Measurements from ENCODE around the gene DOCK3.
"Not testable (repeated sequence)": the region's sequence is repeated elsewhere in the genome, so short reads cannot be mapped to it uniquely, and the experiment has no call there.

The DOCK3 gene

DNA sequence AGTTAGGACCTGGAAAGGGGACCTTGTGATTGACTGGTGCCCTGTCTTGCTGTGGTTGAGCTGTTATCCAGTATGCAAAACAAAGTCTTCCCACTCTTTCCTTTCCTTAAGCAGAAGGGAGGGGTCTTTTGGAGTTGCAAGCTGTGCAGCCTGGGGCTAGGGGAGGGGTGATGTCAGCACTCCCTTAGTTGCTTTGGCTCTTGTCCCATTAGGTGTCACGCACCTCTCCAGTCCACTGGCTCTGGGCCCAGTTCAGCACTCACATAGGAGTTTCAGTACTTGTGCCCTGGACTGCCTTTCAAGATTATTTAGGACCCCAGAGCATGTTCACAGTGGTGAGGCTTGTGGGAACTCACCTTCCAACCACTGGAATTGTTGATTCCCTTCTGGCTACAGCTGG, 238.5 kb downstream of the DOCK3 start:
- no peak for DNase-seq

DNA sequence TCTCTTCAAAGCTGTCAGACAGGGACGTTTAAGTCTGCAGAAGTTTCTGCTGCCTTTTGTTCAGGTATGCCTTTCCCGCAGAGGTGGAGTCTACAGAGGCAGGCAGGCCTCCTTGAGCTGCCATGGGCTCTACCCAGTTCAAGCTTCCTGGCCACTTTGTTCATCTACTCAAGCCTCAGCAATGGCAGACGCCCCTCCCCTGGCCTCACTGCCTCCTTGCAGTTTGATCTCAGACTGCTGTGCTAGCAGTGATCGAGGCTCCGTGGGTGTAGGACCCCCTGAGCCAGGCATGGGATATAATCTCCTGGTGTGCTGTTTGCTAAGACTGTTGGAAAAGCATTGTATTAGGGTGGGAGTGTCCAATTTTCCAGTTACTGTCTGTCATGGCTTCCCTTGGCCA, 247.3 kb downstream of the DOCK3 start:
- not testable (repeated sequence) for DNase-seq

DNA sequence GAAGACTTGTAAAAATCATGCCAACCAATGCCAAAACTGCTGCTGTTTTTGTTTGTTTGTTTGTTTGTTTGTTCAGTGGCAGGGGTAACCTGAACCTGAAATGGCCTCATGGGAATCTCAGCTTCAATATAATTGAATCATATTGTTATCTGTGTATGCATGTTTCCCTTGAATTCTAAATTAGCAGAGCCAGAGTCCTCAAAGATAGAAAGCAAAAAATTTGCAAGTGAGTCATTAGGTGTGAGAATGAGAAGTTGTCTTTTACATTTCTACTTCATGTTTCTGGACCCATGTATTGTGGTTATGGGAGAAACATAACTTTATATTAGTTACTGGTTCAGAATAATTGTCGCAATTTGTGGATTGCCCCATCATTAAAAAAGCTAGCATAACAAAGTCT, 249.2 kb downstream of the DOCK3 start:
- no peak for DNase-seq

DNA sequence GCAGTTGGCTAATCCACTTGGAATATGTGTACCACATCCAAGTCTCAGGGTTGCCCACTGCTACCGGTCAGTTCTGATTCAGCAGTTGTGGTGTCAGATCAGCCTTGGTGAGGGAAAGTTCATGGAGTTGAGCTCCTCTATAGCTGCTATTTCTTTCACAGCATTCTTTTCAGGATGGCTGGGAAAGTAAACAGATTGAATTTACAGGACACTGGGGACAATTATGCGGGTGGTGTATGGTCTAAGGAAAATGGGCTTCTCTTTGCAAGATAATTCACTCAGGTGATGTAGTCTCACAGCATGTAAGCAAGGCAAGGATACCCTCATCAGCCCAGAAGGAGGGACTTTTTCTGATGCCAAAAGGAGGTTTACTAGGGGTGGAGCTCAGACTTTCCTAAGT, 249.9 kb downstream of the DOCK3 start:
- no peak for DNase-seq

DNA sequence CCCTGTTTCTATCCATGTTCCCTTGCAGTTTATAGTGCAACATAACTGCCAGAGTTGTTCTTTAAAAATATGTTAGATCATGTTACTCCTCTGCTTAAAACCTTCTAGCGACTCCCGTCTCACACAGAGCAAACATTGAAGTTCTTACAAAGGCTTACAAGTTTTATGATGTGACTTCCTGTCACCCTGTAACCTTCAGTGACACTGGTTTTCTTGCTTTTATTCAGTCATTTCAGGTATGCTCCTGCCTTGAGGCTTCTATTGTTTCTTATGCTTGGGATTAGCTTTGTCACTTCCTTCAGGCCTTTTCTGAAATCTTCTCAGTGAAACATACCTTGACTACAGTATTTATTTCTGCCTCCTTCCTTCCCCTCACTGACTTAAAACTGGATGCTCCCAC, 252.1 kb downstream of the DOCK3 start:
- DNase-seq = no peak

DNA sequence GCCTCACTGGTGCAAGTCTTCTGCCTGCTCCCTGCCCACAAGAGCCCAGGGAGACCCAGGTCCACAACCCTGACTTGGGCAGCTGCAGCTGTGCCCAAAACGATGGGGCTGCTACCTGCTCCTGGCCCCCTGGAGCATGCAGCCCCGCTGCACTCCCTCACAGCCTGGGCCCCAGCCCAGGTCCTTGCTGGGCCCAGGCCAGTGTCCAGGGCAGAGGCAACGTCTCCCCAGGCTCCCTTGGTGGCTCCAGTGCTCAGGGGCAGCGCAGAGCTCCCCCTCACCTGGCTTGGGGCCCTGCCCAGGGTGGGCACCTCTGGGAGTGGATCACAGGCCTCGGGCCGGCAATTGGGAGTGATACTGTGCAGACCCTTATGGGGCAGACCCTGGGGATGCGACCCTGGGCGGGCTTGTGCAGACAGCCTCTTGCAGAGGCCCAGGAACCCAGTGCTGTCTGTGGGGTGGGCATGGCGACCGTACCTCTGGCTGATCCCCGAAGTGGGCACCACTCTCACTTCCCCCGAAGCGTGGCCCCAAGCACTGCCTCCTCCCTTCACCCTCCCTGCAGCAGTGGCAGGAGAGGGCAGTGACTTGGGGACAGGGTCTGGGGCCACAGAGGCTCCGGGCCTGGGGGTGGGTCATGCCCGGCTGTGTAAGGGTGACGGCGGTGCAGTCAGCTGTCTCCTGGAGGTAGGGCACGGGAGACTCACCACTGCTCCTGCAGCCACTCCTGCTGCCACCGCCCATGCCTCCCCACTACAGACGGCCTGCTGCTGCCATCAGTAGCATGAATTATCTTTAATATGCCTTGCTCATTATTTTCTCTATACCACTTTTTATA, 255.9 kb downstream of the DOCK3 start:
- no peak for DNase-seq

DNA sequence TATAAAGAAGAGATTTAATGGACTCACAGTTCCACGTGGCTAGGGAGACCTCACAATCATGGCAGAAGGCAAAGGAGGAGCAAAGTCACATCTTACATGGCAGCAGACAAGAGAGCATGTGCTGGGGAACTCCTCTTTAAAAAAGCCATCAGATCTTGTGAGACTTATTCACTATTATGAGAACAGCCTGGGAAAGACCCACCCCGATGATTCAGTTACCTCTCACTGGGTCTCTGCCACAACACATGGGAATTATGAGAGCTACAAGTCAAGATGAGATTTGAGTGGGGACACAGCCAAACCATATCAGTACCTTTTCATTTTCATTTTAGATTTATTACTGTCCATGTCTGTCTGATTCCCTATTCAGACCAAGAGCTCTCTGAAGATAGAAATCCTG, 258.2 kb downstream of the DOCK3 start:
- DNase-seq = not testable (repeated sequence)

DNA sequence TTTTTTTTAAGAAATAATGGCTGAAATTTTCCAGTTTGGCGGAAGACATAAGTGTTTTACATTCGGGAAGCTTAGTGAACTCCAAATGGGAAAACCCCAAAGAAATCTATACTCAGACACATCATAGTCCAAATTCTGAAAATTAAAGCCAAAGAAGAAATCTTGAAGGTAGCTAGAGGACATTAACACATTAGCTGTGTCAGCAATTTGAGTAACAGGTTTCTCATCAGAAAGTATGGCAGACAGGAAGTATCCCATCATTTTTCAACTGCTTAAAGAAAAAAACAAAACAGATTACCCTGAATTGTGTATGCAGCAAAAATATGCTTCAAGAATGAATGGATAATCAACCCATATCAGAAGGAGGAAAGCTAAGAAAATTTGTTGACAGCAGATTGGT, 261.7 kb downstream of the DOCK3 start:
- DNase-seq = no peak

DNA sequence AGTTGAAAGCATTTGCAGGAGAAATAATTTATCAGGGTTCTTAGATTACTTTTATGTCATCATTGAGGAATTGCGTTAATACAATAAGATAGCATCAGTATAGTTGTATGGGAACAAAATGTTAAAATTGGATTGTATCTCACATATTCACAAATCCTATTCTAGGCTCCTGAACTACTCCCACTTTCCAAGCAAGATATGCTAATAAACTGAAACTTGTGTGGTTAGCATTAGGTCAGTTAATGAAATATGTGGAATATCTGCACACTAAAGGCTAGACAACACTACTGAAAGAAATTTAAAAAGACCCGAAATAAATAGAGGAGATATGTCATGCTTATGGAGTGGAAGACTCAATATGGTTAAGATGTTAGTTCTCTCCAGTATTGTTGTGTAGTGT, 272.7 kb downstream of the DOCK3 start:
- DNase-seq = no peak

DNA sequence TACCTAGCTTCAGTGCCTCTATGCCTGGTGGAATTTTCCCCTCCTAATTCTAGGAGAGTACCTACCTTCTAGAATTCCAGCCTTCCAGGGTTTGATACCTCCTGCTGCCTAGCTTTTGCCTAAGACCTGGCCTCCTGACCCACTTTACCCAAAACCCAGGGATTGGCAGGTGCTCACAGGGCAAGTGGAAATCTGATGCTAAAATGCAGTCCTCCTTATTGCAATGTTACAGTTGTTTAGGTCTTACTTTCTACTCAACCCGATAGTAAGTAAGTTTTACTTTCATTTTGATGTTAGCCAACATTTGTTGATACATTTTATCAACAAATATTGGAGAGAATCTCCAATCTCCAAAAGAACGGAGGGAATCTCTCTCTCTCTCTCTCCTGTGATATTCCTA, 275.9 kb downstream of the DOCK3 start:
- DNase-seq = no peak

DNA sequence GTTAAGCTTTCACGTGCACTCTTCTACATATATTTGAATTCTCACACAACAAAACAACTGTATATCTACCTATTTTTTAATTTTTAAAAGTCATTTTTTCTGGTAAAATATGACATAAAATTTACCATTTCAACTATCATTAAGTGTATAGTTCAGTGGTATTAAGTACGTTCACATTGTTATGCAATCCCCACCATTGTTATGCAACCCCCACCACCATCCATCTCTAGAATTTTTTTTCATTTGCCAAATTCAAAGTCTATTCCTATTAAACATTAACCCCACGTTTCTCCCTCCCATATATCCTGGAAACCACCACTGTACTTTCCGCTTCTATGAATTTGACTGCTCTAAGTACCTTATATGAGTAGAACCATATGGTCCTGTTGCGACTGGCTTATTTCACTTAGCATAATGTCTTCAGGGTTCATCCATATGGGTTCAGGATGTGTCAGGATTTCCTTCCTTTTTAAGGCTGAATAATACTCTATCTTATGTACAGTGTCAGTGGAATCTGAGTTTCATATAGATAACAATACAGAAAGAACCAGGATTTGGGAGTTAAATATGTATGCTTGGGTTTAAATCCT, 279.2 kb downstream of the DOCK3 start:
- no peak for DNase-seq

DNA sequence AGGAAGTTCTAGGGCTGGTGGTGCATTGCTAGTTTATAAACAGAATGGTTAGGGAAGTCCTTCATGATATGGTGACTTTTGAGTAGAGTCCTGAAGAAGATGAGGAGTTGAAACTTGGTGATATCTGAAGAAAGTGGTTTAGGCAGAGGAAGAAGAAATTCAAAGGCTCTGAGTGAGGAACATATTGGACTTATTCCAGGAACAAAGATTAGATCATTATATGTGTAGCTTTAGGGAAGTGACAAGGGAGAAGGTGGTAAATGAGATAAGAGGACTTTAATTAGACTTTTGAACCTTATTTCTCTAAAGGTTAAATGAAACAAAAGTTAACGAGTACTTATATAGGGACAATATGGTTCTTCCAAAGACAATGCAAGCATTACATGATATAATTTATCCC, 286.7 kb downstream of the DOCK3 start:
- no peak for DNase-seq

DNA sequence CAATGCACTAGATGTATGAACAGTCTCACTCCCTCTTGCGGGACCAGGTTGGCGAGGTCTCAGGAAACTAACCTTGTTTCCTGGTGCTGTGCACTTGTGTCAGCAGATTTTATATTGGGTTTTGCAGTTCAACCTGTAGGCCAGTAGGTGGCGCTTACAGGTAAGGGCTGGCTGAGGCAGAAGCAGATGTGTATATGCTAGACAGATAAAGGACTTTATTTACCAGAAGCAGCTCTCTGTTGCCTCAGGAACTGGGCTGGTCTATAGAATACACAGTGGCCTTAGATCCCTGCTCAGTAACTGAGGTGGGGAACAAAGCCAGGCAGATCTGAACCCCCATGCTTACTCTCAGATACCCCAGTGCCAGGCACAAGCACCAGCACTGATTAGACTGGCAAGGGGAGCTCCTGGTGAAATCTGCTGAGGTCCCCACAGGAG, 296.8 kb downstream of the DOCK3 start:
- DNase-seq = peak; percentile 42

DNA sequence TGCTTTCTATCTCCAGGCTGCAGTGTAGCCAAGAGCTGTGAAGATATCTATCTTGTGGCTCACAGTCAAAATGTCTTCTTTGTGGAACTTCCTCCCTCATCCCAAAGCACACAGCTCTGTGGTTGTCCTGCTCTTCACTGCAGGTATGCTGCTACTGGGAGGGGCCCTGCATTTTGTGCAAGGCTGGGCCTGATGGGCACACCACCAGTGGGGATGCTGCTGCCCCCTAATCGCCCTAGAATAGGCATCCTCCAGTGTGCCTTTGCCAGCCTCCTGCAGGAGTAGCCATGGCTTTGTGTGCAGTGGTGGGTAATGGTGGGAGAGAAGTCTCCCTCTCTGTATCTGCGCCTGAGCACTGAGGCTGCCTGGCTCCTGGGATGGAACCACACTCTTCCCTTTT, 297.3 kb downstream of the DOCK3 start:
- DNase-seq = no peak

DNA sequence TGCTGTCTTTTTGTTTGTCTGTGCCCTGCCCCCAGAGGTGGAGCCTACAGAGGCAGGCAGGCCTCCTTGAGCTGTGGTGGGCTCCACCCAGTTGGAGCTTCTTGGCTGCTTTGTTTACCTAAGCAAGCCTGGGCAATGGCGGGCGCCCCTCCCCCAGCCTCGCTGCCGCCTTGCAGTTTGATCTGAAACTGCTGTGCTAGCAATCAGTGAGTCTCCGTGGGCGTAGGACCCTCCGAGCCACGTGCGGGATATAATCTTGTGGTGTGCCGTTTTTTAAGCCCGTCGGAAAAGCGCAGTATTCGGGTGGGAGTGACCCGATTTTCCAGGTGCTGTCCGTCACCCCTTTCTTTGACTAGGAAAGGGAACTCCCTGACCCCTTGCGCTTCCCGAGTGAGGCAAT, 303.9 kb downstream of the DOCK3 start:
- DNase-seq = not testable (repeated sequence)

DNA sequence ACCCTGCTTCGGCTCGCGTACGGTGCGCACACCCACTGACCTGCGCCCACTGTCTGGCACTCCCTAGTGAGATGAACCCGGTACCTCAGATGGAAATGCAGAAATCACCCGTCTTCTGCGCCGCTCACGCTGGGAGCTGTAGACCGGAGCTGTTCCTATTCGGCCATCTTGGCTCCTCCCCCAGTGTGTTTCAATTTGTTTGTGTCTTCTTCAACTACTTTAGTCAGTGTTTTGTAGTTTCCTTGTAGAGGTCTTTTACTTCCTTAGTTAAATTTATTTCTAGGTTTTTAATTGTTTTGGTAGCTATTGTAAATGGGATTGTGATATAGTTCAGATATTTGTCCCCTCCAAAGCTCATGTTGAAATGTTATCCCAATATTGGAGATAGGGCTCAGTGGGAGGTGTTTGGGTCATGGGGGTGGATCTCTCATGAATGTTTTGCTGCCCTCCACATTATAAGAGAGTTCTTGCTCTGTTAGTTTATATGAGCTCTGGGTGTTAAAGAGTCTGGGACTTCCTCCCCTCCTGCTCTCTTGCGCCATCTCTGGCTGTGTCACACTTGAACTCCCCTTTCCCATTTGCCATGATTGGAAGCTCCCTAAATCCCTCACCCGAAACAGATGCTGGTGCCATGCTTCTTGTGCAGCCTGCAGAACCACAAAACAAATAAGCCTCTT, 304.4 kb downstream of the DOCK3 start:
- peak; percentile 0 for DNase-seq

DNA sequence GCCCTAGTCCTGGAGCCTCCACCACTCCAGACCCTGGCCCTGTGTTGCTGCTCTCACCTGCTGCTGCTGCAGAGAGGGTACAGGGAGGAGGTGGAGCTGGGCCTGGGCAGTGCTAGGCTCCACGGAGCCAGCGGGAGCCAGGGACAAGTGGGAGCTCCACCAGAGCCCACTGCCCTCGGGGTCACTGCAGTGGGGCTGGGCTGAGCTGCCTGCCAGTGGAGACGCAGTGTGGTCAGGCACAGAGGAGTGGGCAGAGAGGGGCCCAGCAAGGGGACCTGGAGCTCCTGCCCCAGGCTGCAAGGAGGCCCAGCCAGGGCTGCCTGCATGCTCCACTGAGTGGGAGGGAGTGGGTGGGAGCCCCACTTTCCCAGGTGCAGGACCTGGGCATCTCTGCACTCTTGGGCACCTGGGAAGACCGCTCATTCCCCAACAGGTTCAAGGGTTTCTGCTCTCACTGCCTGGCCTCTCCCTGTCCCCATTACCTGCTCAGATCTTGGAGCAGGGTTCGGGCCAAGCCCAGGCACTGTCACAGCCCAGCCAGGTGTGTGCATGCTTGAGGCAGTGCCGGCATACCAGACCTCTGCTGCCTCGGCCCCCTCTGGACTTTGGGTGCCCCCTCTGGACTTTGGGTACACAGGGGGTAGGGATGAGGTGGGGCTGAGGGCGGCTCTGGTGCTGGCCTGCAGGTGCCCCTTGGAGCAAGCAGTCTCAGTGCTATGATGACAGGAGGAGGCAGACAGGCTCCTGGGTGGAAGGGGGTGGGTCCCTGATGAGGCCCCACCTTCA, 308.0 kb downstream of the DOCK3 start:
- no peak for DNase-seq

DNA sequence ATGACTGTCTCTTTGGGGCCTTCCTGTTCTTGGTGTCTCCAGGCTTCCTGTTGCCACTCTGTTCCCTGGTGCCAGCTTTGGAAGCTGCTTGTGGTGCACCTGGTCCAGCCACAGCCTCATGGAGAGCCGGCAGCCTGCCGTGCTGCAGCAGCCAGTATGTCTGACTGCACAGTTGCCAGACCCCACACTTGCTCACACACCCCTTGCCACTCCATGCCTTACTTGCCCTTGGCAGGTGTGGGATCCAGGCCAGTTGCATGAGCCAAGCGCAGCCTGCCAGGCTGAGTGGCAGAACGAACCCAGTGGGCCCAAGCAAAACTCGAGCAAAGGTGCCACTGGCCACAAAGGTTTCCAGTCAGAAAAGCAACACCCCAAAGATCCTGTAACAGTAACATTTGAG, 309.2 kb downstream of the DOCK3 start:
- no peak for DNase-seq

DNA sequence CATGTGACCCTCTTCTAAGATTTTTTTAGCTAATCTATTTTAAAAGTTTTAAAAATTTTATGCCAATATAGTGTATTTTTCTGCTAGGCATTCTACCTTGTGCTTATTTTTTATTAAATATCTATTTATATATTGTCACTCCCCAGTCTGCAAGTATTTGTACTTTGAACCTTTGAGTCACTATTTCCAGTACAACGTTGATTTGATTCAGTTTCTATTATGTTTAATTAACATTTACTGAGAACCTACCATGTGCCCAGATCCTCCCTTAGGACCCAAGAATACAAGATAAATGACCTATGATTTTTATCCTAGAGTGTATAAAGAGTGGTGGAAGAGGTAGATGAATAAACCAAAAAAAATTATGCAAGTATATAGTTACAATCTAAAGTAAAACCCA, 311.2 kb downstream of the DOCK3 start:
- DNase-seq = no peak

DNA sequence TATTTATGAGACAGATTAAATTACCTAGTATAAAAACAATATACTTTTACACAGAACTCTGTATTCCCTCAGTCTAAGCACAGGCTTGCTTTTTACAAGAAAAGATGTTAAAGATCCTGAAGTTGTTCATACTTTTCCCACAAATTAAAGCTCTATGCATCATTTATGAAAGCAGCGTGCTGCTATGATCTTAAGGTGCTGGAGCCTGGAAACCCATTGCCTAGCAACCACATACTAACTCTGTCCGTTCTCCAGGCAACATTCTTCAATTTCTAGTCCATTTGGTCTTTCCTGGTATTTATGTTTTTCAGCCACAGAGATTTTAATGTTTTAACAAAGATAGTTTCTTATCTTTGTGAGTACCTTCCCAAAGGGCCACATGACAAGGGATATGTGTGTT, 312.0 kb downstream of the DOCK3 start:
- DNase-seq = no peak

DNA sequence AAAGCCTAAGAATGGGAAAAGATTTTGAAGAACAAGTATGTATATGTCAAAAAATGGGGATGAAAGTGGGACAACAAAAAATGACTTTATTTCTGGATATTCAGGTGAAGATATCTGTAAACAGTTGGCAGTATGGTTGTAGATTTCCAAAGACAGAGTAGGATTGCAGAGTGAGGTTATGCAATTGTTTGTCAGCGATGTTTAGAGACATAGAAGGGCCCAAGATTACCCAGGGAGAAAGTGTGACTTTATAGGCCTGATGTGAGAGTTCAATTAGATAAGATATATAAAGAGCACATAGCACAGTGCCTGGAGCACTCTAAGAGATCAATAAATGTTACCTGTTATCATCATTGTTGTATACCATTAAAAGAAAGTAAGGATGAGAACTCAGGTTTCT, 319.8 kb downstream of the DOCK3 start:
- no peak for DNase-seq

DNA sequence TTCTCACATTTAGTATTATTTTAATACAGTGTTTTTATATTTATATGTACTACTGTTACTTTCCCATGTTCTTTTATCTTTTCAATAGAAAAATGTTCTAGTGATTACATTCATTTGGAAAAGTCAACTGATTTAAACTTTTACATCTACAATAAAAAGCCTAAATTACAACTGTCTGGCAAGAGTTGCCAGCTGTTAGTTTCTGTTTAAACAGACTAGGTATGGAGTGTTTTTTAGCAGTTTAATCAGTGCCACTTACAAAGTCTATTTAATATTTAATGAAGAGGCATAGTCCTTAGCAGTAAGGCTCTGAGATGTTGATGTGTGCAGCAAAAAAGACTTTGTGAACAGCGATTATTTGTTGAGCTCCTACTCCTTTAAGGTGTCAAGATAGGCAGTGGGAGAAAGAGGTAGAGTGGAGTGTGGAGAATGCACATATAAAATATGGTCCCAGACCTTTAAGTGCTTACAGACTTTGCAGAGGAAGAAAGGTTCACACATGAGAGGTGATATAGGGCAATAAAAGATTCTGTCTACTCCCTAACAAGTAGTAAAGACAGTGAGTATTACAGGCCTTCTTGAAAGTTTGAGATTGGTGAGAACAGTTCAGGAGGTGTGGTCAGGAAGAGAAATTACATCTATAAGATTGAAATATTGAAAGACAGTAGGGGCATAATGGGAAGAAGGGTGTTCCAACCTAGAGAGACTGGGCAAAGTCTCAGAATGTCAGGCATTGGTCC, 320.5 kb downstream of the DOCK3 start:
- DNase-seq = no peak

DNA sequence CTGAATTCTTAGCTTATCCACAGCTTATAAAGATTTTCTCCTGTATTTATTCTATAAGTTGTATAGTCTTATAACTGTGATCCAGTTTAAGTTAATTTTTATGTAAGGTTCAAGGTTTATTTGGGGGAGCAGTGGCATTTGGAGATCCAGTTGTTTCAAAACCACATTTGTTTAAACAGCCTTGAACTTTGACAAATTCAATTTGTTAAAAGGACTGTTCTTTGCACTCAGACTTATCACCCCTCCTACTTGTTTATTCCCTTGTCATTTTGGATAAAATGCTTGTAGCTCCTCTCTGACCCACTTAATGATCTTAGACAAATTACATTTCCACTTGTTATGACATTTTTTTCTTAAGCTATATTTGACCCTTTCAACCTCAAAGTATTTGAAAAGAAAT, 327.8 kb downstream of the DOCK3 start:
- no peak for DNase-seq
